IPS-18a (cell line): ENCODE data around the gene KIAA0513.

Experiments used
- H3K27ac ChIP-seq: one replicate; pipeline ENCODE4 v1.5.1; 2013; ENCODE audit warnings: low read length
- H3K27me3 ChIP-seq: one replicate; pipeline ENCODE4 v1.6.1; 2013; ENCODE audit warnings: mild to moderate bottlenecking, low read length; ENCODE audit not compliant: control insufficient read depth, insufficient read depth
- H3K36me3 ChIP-seq: one replicate; pipeline ENCODE4 v1.6.1; 2013; ENCODE audit warnings: low read depth, low read length; ENCODE audit not compliant: control insufficient read depth
- H3K4me1 ChIP-seq: one replicate; pipeline ENCODE4 v1.6.1; 2013; ENCODE audit warnings: low read depth, low read length; ENCODE audit not compliant: control insufficient read depth
- H3K4me3 ChIP-seq: one replicate; pipeline ENCODE4 v1.5.1; 2013; ENCODE audit warnings: low read length
- H3K9ac ChIP-seq: one replicate; pipeline ENCODE4 v1.6.1; 2013; ENCODE audit warnings: mild to moderate bottlenecking, low read length, moderate library complexity
- H3K9me3 ChIP-seq: one replicate; pipeline ENCODE4 v1.6.1; 2013; ENCODE audit warnings: low read depth, low read length; ENCODE audit not compliant: control insufficient read depth

The KIAA0513 gene

GRCh38 chr16:84995663-84996062 is 31.9 kb upstream of the KIAA0513 start:
- H3K36me3 ChIP-seq = peaks cover 36% of the 10 kb centered on the region
- no peaks in the 10 kb centered on the region for H3K4me1 ChIP-seq
- no peaks in the 10 kb centered on the region for H3K9me3 ChIP-seq
- H3K27ac ChIP-seq = no peak overlapping the region
- no peak overlapping the region for H3K9ac ChIP-seq
- no peak overlapping the region for H3K4me3 ChIP-seq
- H3K27me3 ChIP-seq = no peaks in the 10 kb centered on the region

- Histone ChIP-seq H3K36me3 (peaks cover 37% of the 10 kb centered on the region), H3K9me3 (no peaks in the 10 kb centered on the region), H3K4me3 (no peak overlapping the region), H3K27me3 (no peaks in the 10 kb centered on the region), H3K27ac (no peak overlapping the region), H3K4me1 (no peaks in the 10 kb centered on the region), H3K9ac (no peak overlapping the region)
Observed at GRCh38 chr16:84996365-84996764, 31.2 kb upstream of the KIAA0513 start.

- H3K27me3 ChIP-seq = no peaks in the 10 kb centered on the region
- H3K36me3 ChIP-seq = peaks cover 26% of the 10 kb centered on the region
- no peak overlapping the region for H3K9ac ChIP-seq
- peaks cover 14% of the 10 kb centered on the region for H3K4me1 ChIP-seq
- no peak overlapping the region for H3K4me3 ChIP-seq
- no peak overlapping the region for H3K27ac ChIP-seq
- H3K9me3 ChIP-seq = no peaks in the 10 kb centered on the region
Observed at GRCh38 chr16:84999200-84999599, 28.4 kb upstream of the KIAA0513 start.

GRCh38 chr16:84999857-85000480 is 27.6 kb upstream of the KIAA0513 start:
- Histone ChIP-seq H3K4me3 (no peak overlapping the region), H3K9ac (no peak overlapping the region), H3K36me3 (peaks cover 18% of the 10 kb centered on the region), H3K27me3 (no peaks in the 10 kb centered on the region), H3K27ac (no peak overlapping the region), H3K9me3 (no peaks in the 10 kb centered on the region), H3K4me1 (peaks cover 14% of the 10 kb centered on the region)

GRCh38 chr16:85002099-85002541 is 25.5 kb upstream of the KIAA0513 start:
- Histone ChIP-seq H3K27me3 (no peaks in the 10 kb centered on the region), H3K4me3 (no peak overlapping the region), H3K27ac (no peak overlapping the region), H3K36me3 (peaks cover 8% of the 10 kb centered on the region), H3K9ac (no peak overlapping the region), H3K4me1 (peaks cover 14% of the 10 kb centered on the region), H3K9me3 (no peaks in the 10 kb centered on the region)

- Histone ChIP-seq H3K27me3 (no peaks in the 10 kb centered on the region), H3K27ac (no peak overlapping the region), H3K4me1 (peaks cover 14% of the 10 kb centered on the region), H3K4me3 (no peak overlapping the region), H3K36me3 (peaks cover 8% of the 10 kb centered on the region), H3K9me3 (no peaks in the 10 kb centered on the region), H3K9ac (no peak overlapping the region)
Observed at GRCh38 chr16:85002608-85003007, 25.0 kb upstream of the KIAA0513 start.

- H3K27me3 ChIP-seq = no peaks in the 10 kb centered on the region
- H3K9ac ChIP-seq = no peak overlapping the region
- H3K27ac ChIP-seq = no peak overlapping the region
- no peak overlapping the region for H3K4me3 ChIP-seq
- no peaks in the 10 kb centered on the region for H3K9me3 ChIP-seq
- peaks cover 14% of the 10 kb centered on the region for H3K4me1 ChIP-seq
- H3K36me3 ChIP-seq = peaks cover 8% of the 10 kb centered on the region
Observed at GRCh38 chr16:85003076-85003475, 24.5 kb upstream of the KIAA0513 start.

- Histone ChIP-seq H3K9me3 (no peaks in the 10 kb centered on the region), H3K9ac (no peak overlapping the region), H3K36me3 (peaks cover 8% of the 10 kb centered on the region), H3K27me3 (no peaks in the 10 kb centered on the region), H3K27ac (no peak overlapping the region), H3K4me1 (peaks cover 14% of the 10 kb centered on the region), H3K4me3 (no peak overlapping the region)
Observed at GRCh38 chr16:85003725-85004586, 23.6 kb upstream of the KIAA0513 start.

- Histone ChIP-seq H3K4me1 (peaks cover 14% of the 10 kb centered on the region), H3K27me3 (no peaks in the 10 kb centered on the region), H3K9me3 (no peaks in the 10 kb centered on the region), H3K27ac (no peak overlapping the region), H3K9ac (no peak overlapping the region), H3K36me3 (peaks cover 8% of the 10 kb centered on the region), H3K4me3 (no peak overlapping the region)
Observed at GRCh38 chr16:85004587-85005205, 22.9 kb upstream of the KIAA0513 start.

GRCh38 chr16:85005285-85006069 is 22.1 kb upstream of the KIAA0513 start:
- Histone ChIP-seq H3K36me3 (peaks cover 3% of the 10 kb centered on the region), H3K27ac (no peak overlapping the region), H3K4me3 (no peak overlapping the region), H3K4me1 (peaks cover 16% of the 10 kb centered on the region), H3K9ac (no peak overlapping the region), H3K27me3 (no peaks in the 10 kb centered on the region), H3K9me3 (no peaks in the 10 kb centered on the region)

GRCh38 chr16:85006639-85007038 is 21.0 kb upstream of the KIAA0513 start:
- no peaks in the 10 kb centered on the region for H3K36me3 ChIP-seq
- H3K27ac ChIP-seq = no peak overlapping the region
- H3K4me1 ChIP-seq = peaks cover 18% of the 10 kb centered on the region
- H3K4me3 ChIP-seq = no peak overlapping the region
- H3K9ac ChIP-seq = no peak overlapping the region
- no peaks in the 10 kb centered on the region for H3K27me3 ChIP-seq
- H3K9me3 ChIP-seq = no peaks in the 10 kb centered on the region
